Activated naive CD4-positive, alpha-beta T cell (primary cell): ENCODE measurements around the gene PGAP3.
A peak's percentile ranks its signal among the peaks of the same experiment; 100 is the strongest.

Experiments used
- DNase-seq, 4 experiments: peaks; one replicate each; lab custom pipeline; 2025; lab: John Stamatoyannopoulos, UW

Gene PGAP3

GRCh38 chr17:39672522-39673334 is 15.1 kb downstream of the PGAP3 start:
- DNase-seq, result no peak

- DNase-seq, result no peak
Measured at GRCh38 chr17:39671651-39672521, 16.0 kb downstream of the PGAP3 start.

- no peak for DNase-seq
Measured at GRCh38 chr17:39670746-39671145, 17.1 kb downstream of the PGAP3 start.

GRCh38 chr17:39669897-39670735 is 17.7 kb downstream of the PGAP3 start:
- no peak for DNase-seq

GRCh38 chr17:39667945-39668924 is 19.6 kb downstream of the PGAP3 start, which contains the start of gene PNMT:
Gene PNMT (plus strand): TSS chr17:39668453. CDS start chr17:39668476, 23 bp downstream.
- peak; percentile 23 to 59 (median 48) for DNase-seq

- peak in 1 of 4 experiments; percentile 14 for DNase-seq
Measured at GRCh38 chr17:39667262-39667944, 20.5 kb downstream of the PGAP3 start.

- no peak for DNase-seq
Measured at GRCh38 chr17:39666601-39667261, 21.1 kb downstream of the PGAP3 start.

- no peak for DNase-seq
Measured at GRCh38 chr17:39666231-39666600, 21.6 kb downstream of the PGAP3 start.

- no peak for DNase-seq
Measured at GRCh38 chr17:39665642-39666224, 22.1 kb downstream of the PGAP3 start.

- no peak for DNase-seq
Measured at GRCh38 chr17:39664581-39665561, 23.0 kb downstream of the PGAP3 start, which contains the start of gene TCAP. Gene TCAP (plus strand): TSS chr17:39665349. CDS start chr17:39665360, 11 bp downstream.

GRCh38 chr17:39663688-39664580 is 23.9 kb downstream of the PGAP3 start:
- DNase-seq, result no peak

- no peak for DNase-seq
Measured at GRCh38 chr17:39663340-39663687, 24.5 kb downstream of the PGAP3 start.

GRCh38 chr17:39662551-39663339 is 25.1 kb downstream of the PGAP3 start:
- no peak for DNase-seq

- no peak for DNase-seq
Measured at GRCh38 chr17:39661744-39662541, 25.9 kb downstream of the PGAP3 start.
